22Rv1 (cell line): ENCODE results near the gene DSCAML1.

ENCODE experiments used
- CTCF ChIP-seq: fragments of 450-650 bp; IDR thresholded peaks from 2 replicates; pipeline ENCODE4 v1.5.1; 2017; ENCODE audit warnings: mild to moderate bottlenecking
- ZFX ChIP-seq: fragments of 450-650 bp; IDR thresholded peaks from 2 replicates; pipeline ENCODE4 v1.6.1; 2017; ENCODE audit warnings: antibody characterized with exemption, borderline replicate concordance

- TF ChIP-seq CTCF = no peak
- no peak for TF ChIP-seq ZFX
Observed at GRCh38 chr11:117551761-117552343, 245.2 kb downstream of the DSCAML1 start.
